ENCODE measurements around the gene TECR. TPM values are rescaled to one million over a fixed set of nuclear protein-coding genes. Genes with fewer than 3 reads are reported as not detected.
"Not testable (repeated sequence)": the region's sequence is repeated elsewhere in the genome, so short reads cannot be mapped to it uniquely, and the experiment has no call there.

Gene TECR
- polyA plus RNA-seq, 12 donors = 73.9 to 183 (median 113) TPM; not detected in 1

GRCh38 chr19:14528419-14529253, 758 bp upstream of the TECR start:
- no peak for DNase-seq

GRCh38 chr19:14530005-14530348, 583 bp downstream of the TECR start:
- no peak for DNase-seq

DNA sequence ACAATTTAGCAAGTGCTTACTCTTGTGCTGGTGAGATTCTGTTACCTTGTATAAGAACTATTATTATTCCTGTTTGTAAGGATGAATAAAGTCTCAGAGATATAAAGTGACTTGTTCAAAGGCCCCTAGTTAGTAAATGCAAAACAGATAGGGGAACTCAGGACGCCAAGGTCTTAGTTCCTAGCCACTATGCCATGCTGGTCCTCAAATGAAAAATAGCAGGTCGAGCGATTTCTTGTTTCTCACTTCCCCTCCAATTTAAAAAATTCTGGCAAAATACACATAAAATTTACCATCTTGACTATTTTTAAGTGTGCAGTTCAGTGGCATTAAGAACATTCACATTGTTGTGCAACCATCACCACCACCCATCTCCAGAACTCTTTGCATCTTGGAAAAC, 1.1 kb downstream of the TECR start:
- no peak for DNase-seq

DNA sequence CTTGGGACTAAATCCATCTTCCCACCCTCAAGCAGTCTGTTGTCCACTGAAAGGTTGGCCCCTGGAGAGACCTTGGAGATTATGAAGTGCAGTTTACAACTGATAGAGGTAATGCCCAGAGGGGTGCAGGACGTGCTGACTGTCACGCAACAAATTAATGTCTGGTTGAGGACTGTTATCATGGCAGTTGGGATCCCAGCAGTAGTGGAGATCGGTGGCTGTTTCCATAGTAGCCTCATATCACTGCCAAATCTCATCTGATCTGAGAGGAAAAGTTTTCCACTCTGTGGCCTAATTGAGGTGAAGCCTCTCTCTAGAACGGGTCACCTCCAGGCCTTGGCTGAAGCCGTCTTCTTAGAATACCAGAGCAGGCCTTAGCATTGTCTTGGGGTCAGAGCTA, 4.1 kb downstream of the TECR start:
- no peak for DNase-seq

GRCh38 chr19:14536926-14537692, 7.7 kb downstream of the TECR start:
- DNase-seq = no peak

DNA sequence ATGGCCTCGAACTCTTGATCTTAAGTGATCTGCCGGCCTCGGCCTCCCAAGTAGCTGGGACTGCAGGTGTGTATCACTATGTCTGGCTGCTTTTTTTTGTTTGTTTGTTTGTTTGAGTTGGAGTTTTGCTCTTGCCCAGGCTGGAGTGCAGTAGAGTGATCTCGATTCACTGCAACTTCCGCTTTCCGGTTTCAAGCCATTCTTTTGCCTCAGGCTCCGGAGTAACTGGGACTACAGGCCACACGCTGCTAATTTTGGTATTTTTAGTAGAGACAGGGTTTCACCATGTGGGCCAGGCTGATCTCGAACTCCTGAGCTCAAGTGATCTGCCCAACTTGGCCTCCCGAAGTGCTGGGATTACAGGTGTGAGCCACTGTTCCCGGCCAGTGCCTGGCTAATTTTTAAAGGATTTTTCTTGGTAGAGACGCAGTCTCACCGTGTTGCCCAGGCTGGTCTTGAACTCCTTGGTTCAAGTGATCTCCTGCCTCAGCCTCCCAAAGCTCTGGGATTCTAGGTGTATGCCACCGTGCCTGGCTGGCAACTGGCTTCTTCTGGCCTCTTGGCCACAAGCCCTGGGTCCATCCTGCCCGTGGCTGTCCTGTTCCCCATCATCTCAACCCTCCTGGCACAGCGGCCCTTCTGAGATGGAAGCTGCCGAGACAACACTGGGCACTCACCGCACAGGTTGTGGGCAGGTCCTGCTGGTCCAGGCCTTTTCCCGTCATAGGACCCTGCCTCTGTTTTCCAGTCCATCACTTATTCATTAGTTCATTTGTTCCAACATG, 11.5 kb downstream of the TECR start:
- DNase-seq = no peak

GRCh38 chr19:14541979-14542378, 12.6 kb downstream of the TECR start:
- DNase-seq = not testable (repeated sequence)

GRCh38 chr19:14542711-14543328, 13.4 kb downstream of the TECR start:
- no peak for DNase-seq

GRCh38 chr19:14544047-14544446, 14.7 kb downstream of the TECR start:
- DNase-seq = no peak

DNA sequence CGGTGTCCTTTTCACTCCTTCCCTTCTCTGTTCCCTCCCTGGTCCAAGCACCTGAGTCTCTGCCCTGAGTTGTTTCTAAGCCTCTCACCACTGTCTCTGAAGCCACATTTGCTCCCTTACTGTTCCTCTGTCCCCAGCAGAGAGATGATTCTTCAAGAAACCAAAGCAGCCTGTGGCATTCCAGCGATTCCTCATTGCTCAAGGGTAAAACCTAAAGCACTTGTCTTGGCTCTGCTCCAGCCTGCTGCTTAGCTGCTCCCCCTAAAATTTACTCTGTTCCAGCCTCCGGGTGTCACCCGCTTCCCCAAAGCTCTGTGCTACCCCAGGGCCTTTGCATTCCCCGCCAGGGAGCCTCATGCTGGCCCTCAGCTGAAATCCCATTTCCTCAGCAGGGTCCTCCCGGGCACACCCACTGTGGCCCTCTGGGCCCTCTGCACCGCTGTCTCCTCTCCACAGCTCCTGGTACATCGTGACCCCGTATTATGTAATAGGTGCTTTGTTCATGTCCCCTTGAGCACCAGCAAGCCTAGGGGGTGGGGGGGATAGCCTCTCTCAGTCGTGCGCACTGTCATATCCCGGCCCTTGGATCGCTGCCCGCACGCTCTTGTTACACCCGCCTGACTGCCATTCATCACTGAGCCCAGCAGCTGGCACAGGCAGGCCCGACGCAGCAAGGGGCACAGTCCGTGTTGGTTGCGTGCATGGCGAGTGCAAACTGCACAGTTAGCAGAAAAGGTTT, 15.8 kb downstream of the TECR start:
- DNase-seq = peak; percentile 61

- DNase-seq = no peak
Observed at GRCh38 chr19:14545716-14546082, 16.3 kb downstream of the TECR start.

DNA sequence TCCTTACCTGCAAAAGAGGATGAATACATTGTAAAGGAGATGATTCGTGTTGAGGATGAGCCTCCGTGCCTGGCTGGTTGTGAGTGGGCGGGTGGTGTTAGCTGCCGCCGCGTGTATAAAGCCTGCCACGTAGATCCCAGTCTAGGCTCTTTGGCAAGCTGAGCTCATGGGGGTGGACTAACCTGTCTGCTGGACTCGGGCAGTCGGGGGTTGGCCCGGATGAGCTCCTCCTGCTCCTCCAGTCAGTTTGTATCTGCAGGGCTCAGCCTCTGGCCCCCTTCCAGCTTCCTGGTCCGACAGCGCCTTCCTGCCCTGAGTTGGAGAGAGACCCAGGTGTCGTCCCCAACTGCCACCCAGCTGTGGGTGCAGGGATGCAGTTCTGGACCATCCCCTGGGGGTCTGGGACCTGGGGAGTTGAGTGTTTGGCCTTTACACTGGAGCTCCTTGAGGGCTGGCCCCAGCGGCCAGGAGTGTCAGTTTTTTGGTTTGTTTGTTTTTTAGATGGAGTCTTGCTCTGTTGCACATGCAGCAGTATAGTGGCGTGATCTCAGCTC, 20.9 kb downstream of the TECR start:
- no peak for DNase-seq

- DNase-seq = not testable (repeated sequence)
Observed at GRCh38 chr19:14551134-14552005, 22.0 kb downstream of the TECR start.

GRCh38 chr19:14552006-14552360, 22.6 kb downstream of the TECR start:
- DNase-seq = not testable (repeated sequence)

DNA sequence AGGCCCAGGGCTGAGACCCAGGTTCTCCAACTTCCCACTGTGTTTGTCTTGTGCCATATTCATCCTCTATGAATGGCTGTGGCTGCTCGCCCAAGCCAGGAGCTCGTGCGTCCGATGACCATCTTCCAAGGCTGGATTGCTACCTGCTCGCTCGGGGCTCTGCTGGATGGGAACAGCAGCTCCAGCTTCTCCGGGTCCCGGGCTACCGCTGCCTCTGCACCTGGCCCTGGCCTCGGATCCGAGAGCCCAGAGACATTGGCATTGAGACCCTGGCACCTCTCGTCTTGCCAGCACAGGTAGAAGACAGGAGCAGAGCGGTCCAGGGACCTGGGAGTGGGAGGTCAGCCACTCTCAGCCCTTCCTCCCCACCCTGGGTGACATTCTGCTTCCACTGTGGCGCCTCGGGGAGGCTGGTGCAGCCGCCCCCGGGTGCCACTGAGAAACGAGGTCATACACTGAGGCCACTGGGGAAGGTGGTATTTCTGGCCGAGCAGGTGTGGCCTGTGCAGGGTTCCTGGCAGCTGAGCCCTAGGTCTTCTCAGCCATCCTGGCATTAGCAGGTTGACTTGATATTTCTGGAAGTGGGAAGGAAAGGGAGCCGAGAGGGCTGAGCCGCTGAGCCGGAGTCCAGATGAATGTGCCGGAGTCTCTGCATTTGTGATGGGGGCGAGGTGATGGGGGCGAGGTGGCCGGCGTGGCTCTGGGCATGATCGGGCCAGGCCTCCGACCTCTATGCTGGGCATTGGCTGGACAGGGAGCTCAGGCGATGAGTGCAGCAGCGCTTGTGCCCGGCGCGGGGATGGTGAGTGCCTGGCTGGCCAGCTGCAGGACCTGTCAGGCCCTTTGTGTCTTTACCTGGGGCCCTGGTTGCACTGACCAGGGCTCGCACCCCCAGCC, 23.9 kb downstream of the TECR start:
- DNase-seq = no peak

DNA sequence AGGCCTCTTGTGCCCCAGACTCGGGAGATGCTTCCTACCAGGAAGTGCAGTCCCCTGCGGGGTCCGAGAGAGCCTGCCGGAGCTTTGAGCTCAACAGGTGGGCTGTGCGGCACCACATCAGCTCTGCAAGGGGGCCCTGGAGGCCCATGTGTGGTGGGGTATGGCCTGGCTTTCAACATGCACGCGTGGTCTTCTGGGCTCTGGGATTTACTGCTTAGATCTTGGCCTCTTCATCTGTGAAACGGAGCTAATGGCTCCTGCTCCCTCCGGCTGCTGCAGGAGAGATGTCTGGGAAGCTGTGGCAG, 24.5 kb downstream of the TECR start:
- no peak for DNase-seq

GRCh38 chr19:14554382-14554812, 25.0 kb downstream of the TECR start:
- no peak for DNase-seq

DNA sequence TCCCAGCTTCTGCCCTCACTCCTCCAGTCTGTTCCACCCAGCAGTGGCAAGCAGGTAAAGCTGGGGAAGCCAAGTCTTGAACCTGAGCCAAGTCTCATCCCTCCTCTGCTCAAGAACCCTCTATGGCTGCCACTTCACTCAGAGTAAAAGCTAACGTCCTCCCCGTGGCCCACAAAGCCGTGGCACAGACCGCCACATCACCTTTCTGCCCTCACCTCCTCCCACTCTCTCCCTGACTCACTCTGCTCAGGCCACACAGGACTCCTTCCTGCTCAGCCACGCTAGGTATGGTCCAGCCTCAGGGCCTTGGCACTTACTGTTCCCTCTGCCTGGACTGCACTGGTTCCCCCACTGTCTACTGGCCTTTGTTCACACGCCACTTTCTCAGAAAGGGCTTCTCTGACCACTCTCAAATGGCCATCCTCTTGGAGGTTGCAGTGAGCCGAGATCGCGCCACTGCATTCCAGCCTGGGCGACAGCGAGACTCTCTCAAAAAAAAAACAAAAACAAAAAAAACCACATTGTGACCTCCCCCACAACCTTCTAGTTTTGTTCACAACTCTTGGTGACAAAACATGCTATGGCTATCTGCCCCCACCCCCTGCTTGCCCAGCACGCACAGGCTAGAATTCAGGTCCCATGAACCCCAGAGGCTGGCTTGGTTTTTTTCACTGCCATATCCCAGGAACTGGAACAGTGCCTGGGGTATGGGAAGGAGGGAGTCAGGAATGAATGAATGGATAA, 26.7 kb downstream of the TECR start:
- no peak for DNase-seq

Data from muscle of arm (tissue), 12 donors.